A549 (cell line): ENCODE results near the gene CLTRN. TPM values are rescaled to one million over a fixed set of nuclear protein-coding genes. Genes with fewer than 3 reads are reported as not detected.

Experiments used
- ATAC-seq, 2 experiments: fragments of 200-7000 bp in 1 of 2; fragments of >200 bp in 1 of 2; cut with Nextera tagmentation in 1 of 2; cut with Tn5 transposase in 1 of 2; 3 replicates each; pipeline versions ENCODE4 v1.8.0 to v1.9.1; 2018 to 2020; ENCODE audit warnings: mild to moderate bottlenecking in 1 of 2, moderate library complexity in 1 of 2
- CTCF ChIA-PET: fragments of 300-600 bp; sonication (Branson Sonifier 250); formaldehyde crosslinking; extraction: SDS; loops from one replicate; lab custom pipeline; 2021; ENCODE audit warnings: antibody characterized with exemption, inconsistent platforms; lab: Yijun Ruan, JAX
- POLR2A ChIA-PET: fragments of 350-600 bp; formaldehyde crosslinking; extraction: SDS; loops from one replicate; lab custom pipeline; 2021; ENCODE audit warnings: antibody characterized with exemption, inconsistent platforms; lab: Yijun Ruan, JAX
- DNase-seq, 2 experiments: peaks; one replicate each; pipeline versions ENCODE4 v3.0.0 to v3.0.0-alpha.2; 2011 to 2016; ENCODE audit warnings: low read depth in 1 of 2, low spot score in 1 of 2
- FAIRE-seq: peaks from 2 replicates; lab custom pipeline; 2011; peaks lifted over from hg19 to GRCh38; lab: Jason Lieb, UNC
- H3K27ac ChIP-seq, 2 experiments: fragments of >200 bp; sonication (Bioruptor Twin); formaldehyde crosslinking; 3 replicates each; pipeline ENCODE4 v1.5.1; 2016 to 2017
- H3K4me1 ChIP-seq: fragments of >200 bp; sonication (Bioruptor Twin); formaldehyde crosslinking; 3 replicates; pipeline ENCODE4 v1.6.1; 2016
- H3K4me2 ChIP-seq: fragments of >200 bp; sonication (Bioruptor Twin); formaldehyde crosslinking; 3 replicates; pipeline ENCODE4 v1.6.1; 2016
- H3K4me3 ChIP-seq: fragments of >200 bp; sonication (Bioruptor Twin); formaldehyde crosslinking; 3 replicates; pipeline ENCODE4 v1.5.1; 2016
- H3K9me3 ChIP-seq: fragments of >200 bp; sonication (Bioruptor Twin); formaldehyde crosslinking; 3 replicates; pipeline ENCODE4 v1.6.1; 2016
- CBX2 ChIP-seq: fragments of 200-600 bp; sonication (generic); IDR thresholded peaks from 2 replicates; pipeline ENCODE4 v1.6.1; 2016; ENCODE audit warnings: low read depth, mild to moderate bottlenecking, borderline replicate concordance
- CEBPB ChIP-seq, 2 experiments: fragments of >200 bp in 1 of 2; sonication (Bioruptor Twin) in 1 of 2; formaldehyde crosslinking in 1 of 2; IDR thresholded peaks; 2 replicates each; pipeline ENCODE4 v1.6.1; 2012 to 2016
- CHD2 ChIP-seq: fragments of 150-350 bp; IDR thresholded peaks from 2 replicates; pipeline ENCODE4 v1.6.1; 2014; ENCODE audit warnings: low read length; ENCODE audit not compliant: partially characterized antibody
- CHD4 ChIP-seq: fragments of 200-600 bp; sonication (generic); IDR thresholded peaks from 2 replicates; pipeline ENCODE4 v1.6.1; 2016; ENCODE audit warnings: antibody characterized with exemption, mild to moderate bottlenecking, borderline replicate concordance
- EHF ChIP-seq: fragments of 250-450 bp; sonication (Bioruptor Pico); IDR thresholded peaks from 2 replicates; pipeline ENCODE4 v1.5.0; 2020; ENCODE audit warnings: mild to moderate bottlenecking
- FOSL2 ChIP-seq, 2 experiments: fragments of 450-650 bp in 1 of 2; fragments of >200 bp in 1 of 2; sonication (Bioruptor Twin) in 1 of 2; formaldehyde crosslinking; IDR thresholded peaks; 2 replicates each; pipeline versions ENCODE4 v1.5.0 to v1.6.1; 2016 to 2020; ENCODE audit warnings: mild to moderate bottlenecking in 1 of 2, moderate library complexity in 1 of 2
- GATA3 ChIP-seq: IDR thresholded peaks from 2 replicates; pipeline ENCODE4 v1.6.1; 2012; ENCODE audit warnings: borderline replicate concordance
- HEYL ChIP-seq: fragments of 250-450 bp; sonication (Bioruptor Pico); IDR thresholded peaks from 2 replicates; pipeline ENCODE4 v1.8.0; 2021; ENCODE audit warnings: mild to moderate bottlenecking, moderate library complexity
- MAX ChIP-seq: IDR thresholded peaks from 2 replicates; pipeline ENCODE4 v1.6.1; 2012
- MAZ ChIP-seq: fragments of 150-350 bp; IDR thresholded peaks from 2 replicates; pipeline ENCODE4 v1.6.1; 2014; ENCODE audit warnings: antibody characterized with exemption, low read depth, low read length, borderline replicate concordance
- PHF8 ChIP-seq: fragments of 200-600 bp; sonication (generic); IDR thresholded peaks from 2 replicates; pipeline ENCODE4 v1.6.1; 2016; ENCODE audit warnings: low read depth, mild to moderate bottlenecking, antibody characterized with exemption, moderate library complexity, borderline replicate concordance
- POLR2A ChIP-seq: IDR thresholded peaks from 2 replicates; pipeline ENCODE4 v1.6.1; 2012; ENCODE audit warnings: mild to moderate bottlenecking, low read length
- RNF2 ChIP-seq: fragments of 200-600 bp; sonication (generic); IDR thresholded peaks from 2 replicates; pipeline ENCODE4 v1.6.1; 2016; ENCODE audit warnings: low read depth, mild to moderate bottlenecking, antibody characterized with exemption, moderate library complexity, borderline replicate concordance
- SREBF2 ChIP-seq: fragments of 450-650 bp; IDR thresholded peaks from 2 replicates; pipeline ENCODE4 v1.6.1; 2014; ENCODE audit warnings: mild to moderate bottlenecking, moderate library complexity
- TFCP2L1 ChIP-seq: fragments of 250-450 bp; sonication (Bioruptor Pico); IDR thresholded peaks from 2 replicates; pipeline ENCODE4 v1.5.0; 2021; ENCODE audit warnings: mild to moderate bottlenecking
- TP53 ChIP-seq: fragments of 250-450 bp; sonication (Bioruptor Pico); IDR thresholded peaks from 2 replicates; pipeline ENCODE4 v1.5.0; 2021; ENCODE audit warnings: mild to moderate bottlenecking, moderate library complexity
- USF2 ChIP-seq: fragments of 450-650 bp; IDR thresholded peaks from 2 replicates; pipeline ENCODE4 v1.6.1; 2014; ENCODE audit warnings: antibody characterized with exemption
- ZNF302 ChIP-seq: fragments of 250-450 bp; sonication (Bioruptor Pico); IDR thresholded peaks from 2 replicates; pipeline ENCODE4 v1.9.0; 2021; ENCODE audit warnings: inconsistent platforms, mild to moderate bottlenecking, moderate library complexity
- WGBS: methylation state at CpG from one replicate; pipeline ENCODE4 v1.1.6; 2017; ENCODE audit errors: missing lambda C conversion rate; 5-methylcytosine and 5-hydroxymethylcytosine counted together
- polyA plus RNA-seq, 4 experiments: library from polyadenylated mRNA; depleted of rRNA in 3 of 4; stranded (reverse); fragments of >200 nt; fragmentation: RNase III in 1 of 4; extraction: RNeasy Plus Mini Kit Qiagen cat#74134 plus additional on column Dnase treatment in 1 of 4; gene quantifications; 2 replicates in 3 of 4; 3 replicates in 1 of 4; pipeline ENCODE4 v1.2.3, GENCODE V29; 2011 to 2017
- TF ChIP-seq, protein P1 (sequence below): fragments of >200 bp; sonication (Bioruptor Twin); formaldehyde crosslinking; IDR thresholded peaks from 3 replicates; pipeline ENCODE4 v1.5.1; 2016

CLTRN gene
- polyA plus RNA-seq, 2 of the 4 experiments (the other 2 are of a cell fraction) = 0.46 to 2.5 TPM

- TF ChIP-seq, protein P1, sequence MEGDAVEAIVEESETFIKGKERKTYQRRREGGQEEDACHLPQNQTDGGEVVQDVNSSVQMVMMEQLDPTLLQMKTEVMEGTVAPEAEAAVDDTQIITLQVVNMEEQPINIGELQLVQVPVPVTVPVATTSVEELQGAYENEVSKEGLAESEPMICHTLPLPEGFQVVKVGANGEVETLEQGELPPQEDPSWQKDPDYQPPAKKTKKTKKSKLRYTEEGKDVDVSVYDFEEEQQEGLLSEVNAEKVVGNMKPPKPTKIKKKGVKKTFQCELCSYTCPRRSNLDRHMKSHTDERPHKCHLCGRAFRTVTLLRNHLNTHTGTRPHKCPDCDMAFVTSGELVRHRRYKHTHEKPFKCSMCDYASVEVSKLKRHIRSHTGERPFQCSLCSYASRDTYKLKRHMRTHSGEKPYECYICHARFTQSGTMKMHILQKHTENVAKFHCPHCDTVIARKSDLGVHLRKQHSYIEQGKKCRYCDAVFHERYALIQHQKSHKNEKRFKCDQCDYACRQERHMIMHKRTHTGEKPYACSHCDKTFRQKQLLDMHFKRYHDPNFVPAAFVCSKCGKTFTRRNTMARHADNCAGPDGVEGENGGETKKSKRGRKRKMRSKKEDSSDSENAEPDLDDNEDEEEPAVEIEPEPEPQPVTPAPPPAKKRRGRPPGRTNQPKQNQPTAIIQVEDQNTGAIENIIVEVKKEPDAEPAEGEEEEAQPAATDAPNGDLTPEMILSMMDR = no peak
- TF ChIP-seq ZNF302 = no peak
- no peak for TF ChIP-seq SREBF2
- TF ChIP-seq MAX = no peak
- TF ChIP-seq, all 56 proteins: peak for 0
Observed at GRCh38 chrX:15646543-15646942, 18.1 kb downstream of the CLTRN start (continued).

DNA sequence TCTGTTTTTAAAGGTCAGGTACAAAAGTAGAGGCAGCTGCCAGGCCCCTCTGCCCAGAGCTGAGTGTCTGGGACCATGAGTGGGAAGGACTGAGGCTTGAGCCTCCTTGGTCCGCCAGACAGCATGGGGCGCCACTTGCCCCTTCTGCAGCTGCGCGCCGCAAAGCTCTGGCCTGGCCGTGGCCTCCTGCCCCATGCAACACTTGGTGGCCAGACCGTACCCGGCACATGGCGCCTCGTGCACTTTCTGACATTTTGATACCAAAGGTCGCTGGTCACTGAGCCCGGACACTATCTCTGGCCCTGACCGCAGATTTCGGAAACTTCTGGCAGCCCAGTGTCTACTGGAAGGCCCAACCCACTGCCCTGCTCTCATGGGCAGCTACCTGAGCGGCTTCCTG lies 18.6 kb downstream of the CLTRN start:
- Histone ChIP-seq H3K4me2 (no peak overlapping the region), H3K27ac (no peak overlapping the region), H3K4me1 (no peaks in the 10 kb centered on the region), H3K9me3 (no peaks in the 10 kb centered on the region)
- no peak for FAIRE-seq
- CTCF ChIA-PET = no interaction called here
- ATAC-seq = no peak
- DNase-seq = no peak
- TF ChIP-seq GATA3 (no peak), MAX (no peak), ZNF302 (no peak), TP53 (no peak), MAZ (no peak), POLR2A (no peak), RNF2 (no peak), EHF (CRISPR knock-in tag) (no peak), TFCP2L1 (no peak)
- TF ChIP-seq, all 56 proteins: peak for 0
- WGBS = 82% methylated on average over 10 of the region's 15 CpGs
- no peak overlapping the region for H3K4me3 ChIP-seq
- POLR2A ChIA-PET = no interaction called here

DNA sequence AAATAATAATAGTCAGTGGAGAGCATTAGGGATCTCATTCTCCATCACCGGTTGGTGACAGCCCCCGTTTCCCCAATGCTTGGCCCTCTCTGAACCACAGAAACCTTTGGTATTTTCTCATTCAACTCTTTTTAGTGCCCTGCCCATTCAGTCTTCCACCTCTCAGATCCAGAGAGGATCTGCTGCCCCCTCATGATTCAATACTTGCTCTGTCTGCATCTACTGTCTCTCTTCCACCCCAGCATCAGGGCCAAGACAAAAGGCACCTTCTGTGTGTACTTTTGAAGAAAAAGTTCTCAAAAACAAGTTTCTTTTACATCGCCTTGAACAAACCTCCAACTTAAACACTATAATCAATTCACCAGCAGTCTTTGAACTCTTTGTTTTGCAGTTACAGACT lies 19.3 kb downstream of the CLTRN start:
- ChIA-PET CTCF (interaction anchor here (1.6 kb wide), 1 partner anchor 11 kb away, joined by 4 read pairs; no protein-coding TSS in a partner anchor), POLR2A (no interaction called here)
- TF ChIP-seq HEYL (CRISPR knock-in tag) = no peak
- Histone ChIP-seq H3K4me1 (no peaks in the 10 kb centered on the region), H3K4me2 (no peak overlapping the region), H3K9me3 (no peaks in the 10 kb centered on the region), H3K4me3 (no peak overlapping the region), H3K27ac (no peak overlapping the region)
- ATAC-seq = no peak
- FAIRE-seq = no peak
- WGBS = 87% methylated on average over 3 of the region's 3 CpGs
- no peak for DNase-seq

GRCh38 chrX:15644560-15644872 lies 20.1 kb downstream of the CLTRN start:
- H3K27ac ChIP-seq = no peak overlapping the region
- CTCF ChIA-PET = interaction anchor here (1.6 kb wide), 1 partner anchor 12 kb away, joined by 4 read pairs; no protein-coding TSS in a partner anchor
- no peaks in the 10 kb centered on the region for H3K4me1 ChIP-seq
- ATAC-seq (no peak), FAIRE-seq (no peak)
- H3K9me3 ChIP-seq = no peaks in the 10 kb centered on the region
- no peak overlapping the region for H3K4me2 ChIP-seq
- TF ChIP-seq CHD2 = no peak
- TF ChIP-seq MAX = no peak
- TF ChIP-seq FOSL2 (IDR thresholded peaks at IDR 0.05) = no peak
- no peak for TF ChIP-seq FOSL2 (CRISPR knock-in tag; IDR thresholded peaks at IDR 0.05)
- no peak for TF ChIP-seq PHF8
- TF ChIP-seq CEBPB (IDR thresholded peaks at IDR 0.05) = peak; percentile 34 to 50; a peak in 3 of 4 replicates
- no peak for TF ChIP-seq CHD4
- no peak for TF ChIP-seq CBX2
- no peak for TF ChIP-seq USF2
- TF ChIP-seq, all 56 proteins: peak for 1
- 82% methylated on average over 1 of the region's 1 CpG for WGBS
- DNase-seq = no peak
- no peak overlapping the region for H3K4me3 ChIP-seq
- POLR2A ChIA-PET = no interaction called here
